Fibroblast of lung (primary cell): ENCODE measurements around the gene CBS. TPM values are rescaled to one million over a fixed set of nuclear protein-coding genes. Genes with fewer than 3 reads are reported as not detected.

ENCODE experiments used
- DNase-seq, 2 donors: peaks; one replicate each; pipeline versions ENCODE4 v3.0.0 to v3.0.0-alpha.2; 2010; ENCODE audit warnings: low read depth in 2 of 2
- H2AFZ ChIP-seq: 2 replicates; pipeline ENCODE4 v1.5.1; 2012; ENCODE audit warnings: low read length, control low read depth, inconsistent platforms
- H3K27ac ChIP-seq: 2 replicates; pipeline ENCODE4 v1.5.1; 2011; ENCODE audit warnings: low read length, control low read depth; ENCODE audit not compliant: insufficient read depth
- H3K27me3 ChIP-seq: 2 replicates; pipeline ENCODE4 v1.5.1; 2011; ENCODE audit warnings: mild to moderate bottlenecking, low read length; ENCODE audit not compliant: control insufficient read depth, insufficient read depth
- H3K36me3 ChIP-seq: 2 replicates; pipeline ENCODE4 v1.5.1; 2011; ENCODE audit warnings: low read length; ENCODE audit not compliant: control insufficient read depth, insufficient read depth
- H3K4me1 ChIP-seq: 2 replicates; pipeline ENCODE4 v1.5.1; 2011; ENCODE audit warnings: low read length; ENCODE audit not compliant: control insufficient read depth, insufficient read depth; ENCODE audit errors: extremely low read depth
- H3K4me2 ChIP-seq: 2 replicates; pipeline ENCODE4 v1.5.1; 2011; ENCODE audit warnings: low read length, control low read depth; ENCODE audit not compliant: insufficient read depth; ENCODE audit errors: extremely low read depth
- H3K4me3 ChIP-seq, 4 experiments: fragments of 200-600 bp in 1 of 4; sonication (generic) in 1 of 4; replicated peaks in 1 of 4; 2 replicates each; pipeline ENCODE4 v1.5.1; 2011 to 2016; ENCODE audit warnings: low read length in 4 of 4, low read depth in 3 of 4, mild to moderate bottlenecking in 3 of 4, control low read depth in 2 of 4, inconsistent platforms in 1 of 4, mixed read lengths in 1 of 4; ENCODE audit not compliant: insufficient read depth in 1 of 4; ENCODE audit errors: control extremely low read depth in 1 of 4
- H3K79me2 ChIP-seq: 2 replicates; pipeline ENCODE4 v1.5.1; 2012; ENCODE audit warnings: mild to moderate bottlenecking, low read length, inconsistent platforms; ENCODE audit not compliant: control insufficient read depth, insufficient read depth
- H3K9ac ChIP-seq: 2 replicates; pipeline ENCODE4 v1.5.1; 2011; ENCODE audit warnings: mild to moderate bottlenecking, low read length, control low read depth; ENCODE audit not compliant: insufficient read depth
- H3K9me3 ChIP-seq: 2 replicates; pipeline ENCODE4 v1.5.1; 2012; ENCODE audit warnings: low read depth, low read length; ENCODE audit not compliant: control insufficient read depth, insufficient read depth
- H4K20me1 ChIP-seq: 2 replicates; pipeline ENCODE4 v1.5.1; 2011; ENCODE audit warnings: low read length; ENCODE audit not compliant: control insufficient read depth, insufficient read depth; ENCODE audit errors: extremely low read depth
- CTCF ChIP-seq, 2 donors: IDR thresholded peaks in 1 of 2; conservative IDR thresholded peaks in 1 of 2; 1 replicate in 1 of 2; 2 replicates in 1 of 2; pipeline ENCODE4 v1.5.1; 2011 to 2012; ENCODE audit warnings: low read length in 2 of 2, control low read depth in 1 of 2, inconsistent platforms in 1 of 2, low read depth in 1 of 2, mild to moderate bottlenecking in 1 of 2
- EZH2 ChIP-seq: IDR thresholded peaks from 2 replicates; pipeline ENCODE4 v1.5.1; 2012; ENCODE audit warnings: low read length, control low read depth, mild to moderate bottlenecking; ENCODE audit errors: missing control alignments
- polyA plus RNA-seq, 2 donors: library from polyadenylated mRNA; depleted of rRNA in 1 of 2; stranded (reverse) in 1 of 2; unstranded in 1 of 2; fragments of >200 nt; gene quantifications; 2 replicates each; pipeline ENCODE4 v1.2.1, GENCODE V29; 2011 to 2012; ENCODE audit warnings: missing spikeins in 1 of 2
- total RNA-seq: library from RNA; depleted of rRNA; stranded (reverse); fragments of >200 nt; gene quantifications from 2 replicates; pipeline ENCODE4 v1.2.1, GENCODE V29; 2014

The CBS gene
- total and polyA plus RNA-seq, 2 donors (not counting 1 experiment from before 2014, with no cell fraction given) = 14.3 to 113 TPM

- DNase-seq = no peak
- peaks cover 13% of the 10 kb centered on the region for H3K36me3 ChIP-seq
- H3K4me1 ChIP-seq = no peaks in the 10 kb centered on the region
- no peak overlapping the region for H2AFZ ChIP-seq
- no peaks in the 10 kb centered on the region for H3K27me3 ChIP-seq
- no peak for TF ChIP-seq CTCF (conservative IDR thresholded peaks at IDR 0.05 in 1 of 2, IDR thresholded peaks at IDR 0.05 in 1 of 2; ENCODE audit: low read depth in 1 of 2, low read length in 2 of 2)
- TF ChIP-seq EZH2 = no peak
- no peak overlapping the region for H3K4me3 ChIP-seq
- H3K79me2 ChIP-seq = no peaks in the 10 kb centered on the region
- no peaks in the 10 kb centered on the region for H4K20me1 ChIP-seq
- H3K27ac ChIP-seq = no peak overlapping the region
- H3K9me3 ChIP-seq = no peaks in the 10 kb centered on the region
- no peak overlapping the region for H3K4me2 ChIP-seq
- no peak overlapping the region for H3K9ac ChIP-seq
Measured at GRCh38 chr21:43020771-43021170, 54.9 kb downstream of the CBS start.

- Histone ChIP-seq H3K36me3 (peaks cover 13% of the 10 kb centered on the region), H3K4me1 (no peaks in the 10 kb centered on the region), H3K27me3 (no peaks in the 10 kb centered on the region), H3K9ac (no peak overlapping the region), H3K27ac (no peak overlapping the region), H3K79me2 (no peaks in the 10 kb centered on the region), H3K4me3 (no peak overlapping the region), H3K9me3 (no peaks in the 10 kb centered on the region), H4K20me1 (no peaks in the 10 kb centered on the region), H3K4me2 (no peak overlapping the region), H2AFZ (no peak overlapping the region)
- TF ChIP-seq CTCF (conservative IDR thresholded peaks at IDR 0.05 in 1 of 2, IDR thresholded peaks at IDR 0.05 in 1 of 2; ENCODE audit: low read depth in 1 of 2, low read length in 2 of 2) = no peak
- no peak for TF ChIP-seq EZH2
- no peak for DNase-seq
Measured at GRCh38 chr21:43020177-43020576, 55.5 kb downstream of the CBS start.

GRCh38 chr21:43018519-43018918, 57.1 kb downstream of the CBS start:
- H3K79me2 ChIP-seq = no peaks in the 10 kb centered on the region
- H4K20me1 ChIP-seq = no peaks in the 10 kb centered on the region
- H3K27ac ChIP-seq = no peak overlapping the region
- no peaks in the 10 kb centered on the region for H3K27me3 ChIP-seq
- no peaks in the 10 kb centered on the region for H3K4me1 ChIP-seq
- H3K36me3 ChIP-seq = peaks cover 11% of the 10 kb centered on the region
- no peak overlapping the region for H3K4me2 ChIP-seq
- no peak for DNase-seq
- no peak for TF ChIP-seq EZH2
- TF ChIP-seq CTCF (conservative IDR thresholded peaks at IDR 0.05 in 1 of 2, IDR thresholded peaks at IDR 0.05 in 1 of 2; ENCODE audit: low read depth in 1 of 2, low read length in 2 of 2) = no peak
- no peak overlapping the region for H3K9ac ChIP-seq
- H2AFZ ChIP-seq = no peak overlapping the region
- H3K9me3 ChIP-seq = no peaks in the 10 kb centered on the region
- no peak overlapping the region for H3K4me3 ChIP-seq
